SU-DHL-6 (cell line): Measurements from ENCODE around the gene ARL15.

Experiments used
- EZH2phosphoT487 ChIP-seq: fragments of 200-600 bp; sonication (generic), shearing (Covaris generic); conservative IDR thresholded peaks from 2 replicates; pipeline ENCODE4 v1.6.1; 2018; ENCODE audit warnings: mild to moderate bottlenecking, antibody characterized with exemption, low read length, moderate library complexity, mixed read lengths
- TF ChIP-seq, protein P1 (sequence below): fragments of 200-600 bp; sonication (generic); IDR thresholded peaks from one replicate; pipeline ENCODE4 v1.5.1; 2017; ENCODE audit warnings: antibody characterized with exemption, mild to moderate bottlenecking, low read length, moderate library complexity; ENCODE audit not compliant: insufficient read depth, poor library complexity, severe bottlenecking

DNA sequence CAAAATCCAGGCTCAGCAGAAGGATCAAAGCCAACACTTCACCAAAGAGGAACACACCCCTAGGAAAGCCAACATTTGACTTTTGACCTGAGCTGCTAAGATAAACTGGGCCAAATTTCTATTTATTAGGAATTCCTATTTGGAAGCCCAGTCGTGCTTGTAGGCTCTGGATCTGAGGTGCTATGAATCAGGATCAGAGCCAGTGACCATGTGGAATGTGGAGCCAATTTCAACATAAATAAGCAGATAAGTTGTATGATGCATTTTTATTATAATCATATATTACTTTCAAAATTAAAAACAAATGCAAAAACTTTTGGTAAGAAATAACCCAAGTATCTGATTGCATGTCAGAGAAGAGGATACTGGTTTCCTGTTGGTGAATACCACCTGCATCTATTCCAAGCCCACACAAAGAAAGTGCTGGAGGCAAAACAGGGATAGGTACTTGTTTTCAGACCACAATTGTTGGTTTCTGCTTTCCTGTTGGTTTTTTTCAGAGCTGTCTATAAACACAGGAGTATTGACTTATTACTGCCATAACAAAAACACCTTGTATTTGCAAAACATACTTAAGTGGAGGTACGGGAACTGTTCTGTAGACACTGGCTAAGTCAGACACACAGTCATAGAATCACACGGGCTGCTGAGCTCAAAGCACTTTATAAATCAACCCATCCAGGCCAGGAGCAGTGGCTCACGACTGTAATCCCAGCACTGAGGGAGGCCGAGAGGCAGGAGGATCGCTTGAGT is 52.8 kb downstream of the ARL15 start:
- TF ChIP-seq, protein P1, sequence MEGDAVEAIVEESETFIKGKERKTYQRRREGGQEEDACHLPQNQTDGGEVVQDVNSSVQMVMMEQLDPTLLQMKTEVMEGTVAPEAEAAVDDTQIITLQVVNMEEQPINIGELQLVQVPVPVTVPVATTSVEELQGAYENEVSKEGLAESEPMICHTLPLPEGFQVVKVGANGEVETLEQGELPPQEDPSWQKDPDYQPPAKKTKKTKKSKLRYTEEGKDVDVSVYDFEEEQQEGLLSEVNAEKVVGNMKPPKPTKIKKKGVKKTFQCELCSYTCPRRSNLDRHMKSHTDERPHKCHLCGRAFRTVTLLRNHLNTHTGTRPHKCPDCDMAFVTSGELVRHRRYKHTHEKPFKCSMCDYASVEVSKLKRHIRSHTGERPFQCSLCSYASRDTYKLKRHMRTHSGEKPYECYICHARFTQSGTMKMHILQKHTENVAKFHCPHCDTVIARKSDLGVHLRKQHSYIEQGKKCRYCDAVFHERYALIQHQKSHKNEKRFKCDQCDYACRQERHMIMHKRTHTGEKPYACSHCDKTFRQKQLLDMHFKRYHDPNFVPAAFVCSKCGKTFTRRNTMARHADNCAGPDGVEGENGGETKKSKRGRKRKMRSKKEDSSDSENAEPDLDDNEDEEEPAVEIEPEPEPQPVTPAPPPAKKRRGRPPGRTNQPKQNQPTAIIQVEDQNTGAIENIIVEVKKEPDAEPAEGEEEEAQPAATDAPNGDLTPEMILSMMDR: no peak
- TF ChIP-seq EZH2phosphoT487: no peak
